ENCODE data around the gene PGM2L1. TPM values are rescaled to one million over a fixed set of nuclear protein-coding genes. Genes with fewer than 3 reads are reported as not detected.

PGM2L1 gene
- polyA plus RNA-seq, 1 experiment: 0.97 TPM

- peaks cover 2% of the 10 kb centered on the region for H3K27me3 ChIP-seq (ENCODE audit: control insufficient read depth, insufficient read depth, low read length)
- CTCF ChIA-PET: no interaction called here
- POLR2A ChIA-PET: no interaction called here
- no peak overlapping the region for H3K4me3 ChIP-seq (ENCODE audit: low read depth, low read length)
- no peak for TF ChIP-seq CTCF (IDR thresholded peaks at IDR 0.05; ENCODE audit: insufficient read depth, low read depth, low read length)
- DNase-seq (ENCODE audit: low read depth): no peak
- no peaks in the 10 kb centered on the region for H3K36me3 ChIP-seq (ENCODE audit: control insufficient read depth, insufficient read depth, low read length)
These were observed 5.5 kb upstream of the PGM2L1 start for GRCh38 chr11:74403607-74404321.

GRCh38 chr11:74400606-74401005 lies 2.4 kb upstream of the PGM2L1 start:
- no peak for TF ChIP-seq CTCF (IDR thresholded peaks at IDR 0.05; ENCODE audit: insufficient read depth, low read depth, low read length)
- no peaks in the 10 kb centered on the region for H3K27me3 ChIP-seq (ENCODE audit: control insufficient read depth, insufficient read depth, low read length)
- no peak for DNase-seq (ENCODE audit: low read depth)
- H3K36me3 ChIP-seq (ENCODE audit: control insufficient read depth, insufficient read depth, low read length): no peaks in the 10 kb centered on the region
- no peak overlapping the region for H3K4me3 ChIP-seq (ENCODE audit: low read depth, low read length)
- ChIA-PET CTCF (interaction anchor here (0.8 to 1.2 kb wide), 2 partner anchors 49 to 339 kb away, joined by 3 read pairs; no protein-coding TSS in a partner anchor), POLR2A (no interaction called here)

- H3K4me3 ChIP-seq (ENCODE audit: low read depth, low read length): peak overlapping the region; percentile 94
- POLR2A ChIA-PET: no interaction called here
- no peak for DNase-seq (ENCODE audit: low read depth)
- TF ChIP-seq CTCF (IDR thresholded peaks at IDR 0.05; ENCODE audit: insufficient read depth, low read depth, low read length): peak; percentile 18; the same call in 1 of the 2 replicates
- no peaks in the 10 kb centered on the region for H3K36me3 ChIP-seq (ENCODE audit: control insufficient read depth, insufficient read depth, low read length)
- CTCF ChIA-PET: interaction anchor here (0.6 to 1.5 kb wide), 6 partner anchors 8 to 52 kb away, joined by 3 to 6 read pairs (median 4); no protein-coding TSS in a partner anchor
- no peaks in the 10 kb centered on the region for H3K27me3 ChIP-seq (ENCODE audit: control insufficient read depth, insufficient read depth, low read length)
These were observed 561 bp downstream of the PGM2L1 start for GRCh38 chr11:74397501-74398243.

GRCh38 chr11:74392256-74392655 lies 6.0 kb downstream of the PGM2L1 start:
- CTCF ChIA-PET: interaction anchor here (1.3 kb wide), 1 partner anchor 61 kb away, joined by 3 read pairs; no protein-coding TSS in a partner anchor
- no peak for TF ChIP-seq CTCF (IDR thresholded peaks at IDR 0.05; ENCODE audit: insufficient read depth, low read depth, low read length)
- no peaks in the 10 kb centered on the region for H3K36me3 ChIP-seq (ENCODE audit: control insufficient read depth, insufficient read depth, low read length)
- no peak for DNase-seq (ENCODE audit: low read depth)
- POLR2A ChIA-PET: no interaction called here
- no peak overlapping the region for H3K4me3 ChIP-seq (ENCODE audit: low read depth, low read length)
- no peaks in the 10 kb centered on the region for H3K27me3 ChIP-seq (ENCODE audit: control insufficient read depth, insufficient read depth, low read length)

GRCh38 chr11:74391193-74391592 lies 7.0 kb downstream of the PGM2L1 start:
- no peak overlapping the region for H3K4me3 ChIP-seq (ENCODE audit: low read depth, low read length)
- H3K36me3 ChIP-seq (ENCODE audit: control insufficient read depth, insufficient read depth, low read length): no peaks in the 10 kb centered on the region
- TF ChIP-seq CTCF (IDR thresholded peaks at IDR 0.05; ENCODE audit: insufficient read depth, low read depth, low read length): no peak
- no peak for DNase-seq (ENCODE audit: low read depth)
- ChIA-PET POLR2A (no interaction called here), CTCF (interaction anchor here (0.7 to 1.3 kb wide), 4 partner anchors 20 to 139 kb away, joined by 3 to 4 read pairs (median 3); no protein-coding TSS in a partner anchor)
- no peaks in the 10 kb centered on the region for H3K27me3 ChIP-seq (ENCODE audit: control insufficient read depth, insufficient read depth, low read length)
